Mucosa of stomach (tissue), 1 donor: ENCODE results near the gene ITFG2.

Experiments
- H3K27me3 ChIP-seq: one replicate; pipeline ENCODE4 v1.7.0; 2013; ENCODE audit warnings: mild to moderate bottlenecking, low read length; ENCODE audit not compliant: control insufficient read depth, insufficient read depth
- H3K36me3 ChIP-seq: one replicate; pipeline ENCODE4 v1.7.0; 2013; ENCODE audit warnings: low read length; ENCODE audit not compliant: control insufficient read depth, insufficient read depth
- H3K4me1 ChIP-seq: one replicate; pipeline ENCODE4 v1.7.0; 2013; ENCODE audit warnings: mild to moderate bottlenecking, low read length; ENCODE audit not compliant: control insufficient read depth, insufficient read depth
- H3K4me3 ChIP-seq: one replicate; pipeline ENCODE4 v1.7.0; 2013; ENCODE audit warnings: low read length
- H3K9ac ChIP-seq: one replicate; pipeline ENCODE4 v1.7.0; 2013; ENCODE audit warnings: mild to moderate bottlenecking, low read length, moderate library complexity
- H3K9me3 ChIP-seq: one replicate; pipeline ENCODE4 v1.7.0; 2013; ENCODE audit warnings: mild to moderate bottlenecking, low read length, moderate library complexity; ENCODE audit not compliant: control insufficient read depth
- donor health status: Pancreatic carcinoma.

ITFG2 gene

DNA sequence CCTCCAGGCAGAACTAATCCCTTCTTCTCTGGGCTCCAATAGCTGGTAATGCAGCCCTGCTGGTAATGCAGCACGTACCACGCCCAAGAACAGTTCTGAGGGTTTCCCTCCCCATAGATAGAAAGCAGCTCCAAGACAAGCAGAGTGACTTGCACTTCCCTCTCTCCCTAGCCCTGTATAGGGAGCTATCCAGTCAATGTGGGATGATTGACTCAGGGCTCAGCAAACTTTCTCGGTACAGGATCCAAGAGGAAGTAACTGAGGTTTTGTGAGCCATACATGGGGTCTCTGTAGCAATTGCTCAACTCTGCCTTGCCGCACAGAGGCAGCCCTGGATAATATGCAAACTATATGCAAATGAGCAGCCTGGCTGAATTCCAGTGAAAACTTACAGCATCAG, 33.2 kb upstream of the ITFG2 start:
- Histone ChIP-seq H3K4me3 (no peak overlapping the region), H3K4me1 (peaks cover 6% of the 10 kb centered on the region), H3K9me3 (no peaks in the 10 kb centered on the region)

GRCh38 chr12:2783936-2784600, 28.4 kb upstream of the ITFG2 start:
- Histone ChIP-seq H3K27me3 (peaks cover 28% of the 10 kb centered on the region), H3K4me3 (no peak overlapping the region), H3K36me3 (no peaks in the 10 kb centered on the region), H3K4me1 (peaks cover 6% of the 10 kb centered on the region), H3K9ac (no peak overlapping the region), H3K9me3 (no peaks in the 10 kb centered on the region)

More for the DNA sequence above, 33.2 kb upstream of the ITFG2 start:
- Histone ChIP-seq H3K27me3 (peaks cover 11% of the 10 kb centered on the region), H3K36me3 (no peaks in the 10 kb centered on the region), H3K9ac (no peak overlapping the region)

- Histone ChIP-seq H3K9me3 (no peaks in the 10 kb centered on the region), H3K4me1 (peaks cover 6% of the 10 kb centered on the region), H3K36me3 (no peaks in the 10 kb centered on the region), H3K27me3 (peaks cover 28% of the 10 kb centered on the region), H3K9ac (no peak overlapping the region), H3K4me3 (no peak overlapping the region)
Measured at GRCh38 chr12:2785017-2785416, 27.5 kb upstream of the ITFG2 start.

DNA sequence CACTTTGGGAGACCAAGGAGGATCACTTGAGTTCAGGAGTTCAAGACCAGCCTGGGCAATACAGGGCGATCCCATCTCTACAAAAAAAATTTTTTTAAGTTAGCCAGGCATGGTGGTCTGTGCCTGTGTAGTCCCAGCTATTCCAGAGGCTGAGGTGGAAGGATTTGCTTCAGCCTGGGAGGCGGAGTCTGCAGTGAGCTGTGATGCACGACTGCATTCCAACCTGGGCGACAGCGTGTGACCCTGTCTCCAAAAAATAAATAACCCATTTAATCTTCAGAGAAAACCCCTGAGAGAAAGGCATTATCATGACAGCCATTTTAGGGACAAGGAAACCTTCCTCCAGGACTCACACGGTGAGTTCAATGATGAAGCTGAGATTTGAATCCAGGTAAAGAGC, 21.4 kb upstream of the ITFG2 start:
- peaks cover 5% of the 10 kb centered on the region for H3K27me3 ChIP-seq
- no peaks in the 10 kb centered on the region for H3K4me1 ChIP-seq
- no peaks in the 10 kb centered on the region for H3K36me3 ChIP-seq
- H3K9me3 ChIP-seq, result no peaks in the 10 kb centered on the region
- H3K4me3 ChIP-seq, result no peak overlapping the region
- H3K9ac ChIP-seq, result no peak overlapping the region

GRCh38 chr12:2792671-2793500, 19.6 kb upstream of the ITFG2 start:
- no peaks in the 10 kb centered on the region for H3K36me3 ChIP-seq
- no peaks in the 10 kb centered on the region for H3K9me3 ChIP-seq
- H3K27me3 ChIP-seq, result peaks cover 5% of the 10 kb centered on the region
- H3K4me3 ChIP-seq, result no peak overlapping the region
- H3K9ac ChIP-seq, result no peak overlapping the region
- H3K4me1 ChIP-seq, result peaks cover 10% of the 10 kb centered on the region

- Histone ChIP-seq H3K4me3 (no peak overlapping the region), H3K9ac (no peak overlapping the region)
Measured at GRCh38 chr12:2793561-2793960, 18.9 kb upstream of the ITFG2 start.

GRCh38 chr12:2794191-2794735, 18.2 kb upstream of the ITFG2 start:
- no peaks in the 10 kb centered on the region for H3K9me3 ChIP-seq
- H3K9ac ChIP-seq, result peak overlapping the region; percentile 61
- H3K4me1 ChIP-seq, result peaks cover 13% of the 10 kb centered on the region
- no peak overlapping the region for H3K4me3 ChIP-seq
- peaks cover 6% of the 10 kb centered on the region for H3K36me3 ChIP-seq
- no peaks in the 10 kb centered on the region for H3K27me3 ChIP-seq

More at GRCh38 chr12:2793561-2793960, 18.9 kb upstream of the ITFG2 start:
- H3K4me1 ChIP-seq, result peaks cover 13% of the 10 kb centered on the region
- H3K27me3 ChIP-seq, result peaks cover 2% of the 10 kb centered on the region
- no peaks in the 10 kb centered on the region for H3K36me3 ChIP-seq
- no peaks in the 10 kb centered on the region for H3K9me3 ChIP-seq

DNA sequence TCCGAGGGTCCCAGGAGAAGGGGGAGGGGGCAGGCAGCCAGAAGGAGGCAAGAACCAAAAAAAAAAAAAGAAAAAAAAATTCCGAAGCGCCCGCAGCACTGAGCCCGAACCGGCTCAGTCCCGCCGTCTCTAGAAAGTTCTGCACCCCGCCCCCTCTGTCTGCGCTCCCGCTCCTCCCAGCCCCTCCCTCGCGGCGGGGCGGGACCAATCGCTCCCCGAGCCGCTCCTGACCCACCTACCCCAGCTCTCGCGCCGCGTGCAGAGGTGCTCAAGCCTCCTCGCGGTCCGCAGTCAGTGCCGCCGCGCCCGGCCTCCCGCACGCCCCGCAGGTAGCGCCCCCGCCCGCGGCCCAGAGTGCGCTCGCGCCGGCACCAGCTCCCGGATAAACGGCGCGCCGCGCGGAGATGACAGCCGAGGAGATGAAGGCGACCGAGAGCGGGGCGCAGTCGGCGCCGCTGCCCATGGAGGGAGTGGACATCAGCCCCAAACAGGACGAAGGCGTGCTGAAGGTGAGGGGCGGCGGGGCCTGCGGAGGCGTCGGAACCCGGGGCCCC, 17.7 kb upstream of the ITFG2 start, which contains the start of gene FKBP4:
Gene FKBP4, plus strand, starts transcription at position 235 of the 554 bp plus-strand sequence. Its CDS starts 170 bp downstream, at position 405.
- Histone ChIP-seq H3K4me1 (peaks cover 13% of the 10 kb centered on the region), H3K9me3 (no peaks in the 10 kb centered on the region), H3K36me3 (peaks cover 10% of the 10 kb centered on the region), H3K9ac (peak within 1 kb of the TSS; percentile 63), H3K27me3 (no peaks in the 10 kb centered on the region), H3K4me3 (peak within 1 kb of the TSS; percentile 69)

- H3K36me3 ChIP-seq, result peaks cover 10% of the 10 kb centered on the region
- no peaks in the 10 kb centered on the region for H3K27me3 ChIP-seq
- H3K9ac ChIP-seq, result peak overlapping the region; percentile 63
- no peaks in the 10 kb centered on the region for H3K9me3 ChIP-seq
- peaks cover 13% of the 10 kb centered on the region for H3K4me1 ChIP-seq
- peak overlapping the region; percentile 69 for H3K4me3 ChIP-seq
Measured at GRCh38 chr12:2795291-2796186, 16.9 kb upstream of the ITFG2 start.

DNA sequence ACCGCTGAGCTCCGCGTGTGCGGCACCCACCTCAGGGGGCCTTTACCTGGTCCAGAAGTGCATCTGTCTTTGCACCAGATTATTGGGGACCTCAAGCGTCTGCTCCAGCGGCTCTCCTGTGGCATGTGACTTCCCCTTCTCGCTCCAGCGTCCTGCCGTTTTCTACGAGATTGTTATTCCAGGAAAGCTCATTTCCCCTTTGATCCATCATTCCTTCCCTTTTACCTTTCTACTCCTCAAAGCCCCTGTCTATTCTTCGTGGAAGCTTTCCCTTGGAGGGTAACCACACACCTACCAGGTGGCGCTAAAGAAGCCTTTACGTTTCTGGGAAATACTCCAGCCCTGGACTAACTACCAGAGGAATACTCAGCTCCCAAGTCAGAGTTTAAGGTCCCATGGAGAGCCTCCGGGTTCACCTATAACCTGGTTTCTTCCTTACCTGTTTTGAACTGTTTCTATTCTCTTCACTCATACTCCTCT, 16.2 kb upstream of the ITFG2 start:
- Histone ChIP-seq H3K27me3 (no peaks in the 10 kb centered on the region), H3K9ac (peak overlapping the region; percentile 63), H3K4me3 (peak overlapping the region; percentile 69), H3K9me3 (no peaks in the 10 kb centered on the region), H3K4me1 (peaks cover 13% of the 10 kb centered on the region), H3K36me3 (peaks cover 14% of the 10 kb centered on the region)

DNA sequence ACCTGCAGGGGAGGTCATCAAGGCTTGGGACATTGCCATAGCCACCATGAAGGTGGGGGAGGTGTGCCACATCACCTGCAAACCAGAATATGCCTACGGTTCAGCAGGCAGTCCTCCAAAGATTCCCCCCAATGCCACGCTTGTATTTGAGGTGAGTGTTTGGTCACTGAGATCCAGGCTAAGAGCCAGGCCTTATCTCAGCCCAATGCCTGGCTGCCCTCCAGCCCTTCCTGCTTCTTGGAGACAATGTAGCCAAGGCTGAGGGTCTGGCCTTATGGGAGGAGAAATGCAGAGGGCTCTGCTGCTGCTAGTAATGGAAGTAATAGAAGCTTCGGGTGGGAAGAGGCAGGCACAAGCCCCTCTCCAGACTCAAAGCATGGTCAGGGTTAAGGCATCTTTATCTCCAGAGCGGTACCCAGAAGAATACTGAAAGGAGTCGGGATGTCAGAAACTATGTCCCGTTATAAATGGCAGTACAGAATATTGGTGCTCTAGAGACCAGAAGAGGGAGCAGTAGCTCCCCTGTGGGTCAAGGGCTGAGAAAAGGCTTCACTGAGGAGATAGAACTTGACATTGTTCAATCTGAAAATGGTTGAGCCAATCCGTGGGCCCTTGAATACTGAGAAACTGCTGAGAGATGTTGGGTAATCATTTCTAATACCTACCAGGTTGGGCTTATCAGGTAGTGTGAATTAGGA, 14.6 kb upstream of the ITFG2 start:
- Histone ChIP-seq H3K27me3 (no peaks in the 10 kb centered on the region), H3K4me3 (no peak overlapping the region), H3K36me3 (peaks cover 16% of the 10 kb centered on the region), H3K9ac (no peak overlapping the region), H3K9me3 (no peaks in the 10 kb centered on the region), H3K4me1 (peaks cover 13% of the 10 kb centered on the region)
